Epithelial cell of esophagus (primary cell): ENCODE data around the gene TP53.

Experiments
- DNase-seq: peaks from one replicate; pipeline ENCODE4 v3.0.0; 2010; ENCODE audit warnings: low read depth
- H3K4me3 ChIP-seq: 2 replicates; pipeline ENCODE4 v1.5.1; 2011; ENCODE audit warnings: mild to moderate bottlenecking, low read length, control low read depth
- CTCF ChIP-seq: IDR thresholded peaks from 2 replicates; pipeline ENCODE4 v1.5.1; 2011; ENCODE audit warnings: low read depth, mild to moderate bottlenecking, low read length, control low read depth, inconsistent platforms; ENCODE audit not compliant: insufficient read depth; ENCODE audit errors: missing control alignments

TP53 gene

DNA sequence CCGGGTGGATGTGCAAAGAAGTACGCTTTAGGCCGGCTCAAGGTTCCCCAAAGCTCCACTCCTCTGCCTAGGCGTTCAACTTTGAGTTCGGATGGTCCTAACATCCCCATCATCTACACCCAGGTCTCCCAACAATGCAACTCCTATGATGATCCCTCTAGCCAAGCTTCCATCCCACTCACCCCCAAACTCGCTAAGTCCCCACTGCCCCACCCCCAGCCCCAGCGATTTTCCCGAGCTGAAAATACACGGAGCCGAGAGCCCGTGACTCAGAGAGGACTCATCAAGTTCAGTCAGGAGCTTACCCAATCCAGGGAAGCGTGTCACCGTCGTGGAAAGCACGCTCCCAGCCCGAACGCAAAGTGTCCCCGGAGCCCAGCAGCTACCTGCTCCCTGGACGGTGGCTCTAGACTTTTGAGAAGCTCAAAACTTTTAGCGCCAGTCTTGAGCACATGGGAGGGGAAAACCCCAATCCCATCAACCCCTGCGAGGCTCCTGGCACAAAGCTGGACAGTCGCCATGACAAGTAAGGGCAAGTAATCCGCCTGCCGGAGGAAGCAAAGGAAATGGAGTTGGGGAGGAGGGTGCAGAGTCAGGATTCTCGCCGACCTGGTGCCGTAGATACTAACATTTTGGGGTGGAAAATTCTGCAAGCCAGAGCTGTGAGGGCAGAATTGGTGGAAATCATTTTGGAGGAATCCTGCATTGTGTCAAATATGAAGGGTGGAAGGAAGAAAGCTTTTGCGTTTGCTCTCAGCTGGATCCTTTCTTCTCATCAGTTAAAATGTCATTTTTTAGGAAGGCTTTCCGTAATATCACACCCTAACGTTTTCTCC is at the start of gene TP53:
TP53 (minus strand) TSS at position 419 of the 836 bp plus-strand sequence. CDS start 10,896 bp downstream, outside the sequence.
- H3K4me3 ChIP-seq: peak within 1 kb of the TSS; percentile 96
- TF ChIP-seq CTCF: no peak
- peak; percentile 93 for DNase-seq

DNA sequence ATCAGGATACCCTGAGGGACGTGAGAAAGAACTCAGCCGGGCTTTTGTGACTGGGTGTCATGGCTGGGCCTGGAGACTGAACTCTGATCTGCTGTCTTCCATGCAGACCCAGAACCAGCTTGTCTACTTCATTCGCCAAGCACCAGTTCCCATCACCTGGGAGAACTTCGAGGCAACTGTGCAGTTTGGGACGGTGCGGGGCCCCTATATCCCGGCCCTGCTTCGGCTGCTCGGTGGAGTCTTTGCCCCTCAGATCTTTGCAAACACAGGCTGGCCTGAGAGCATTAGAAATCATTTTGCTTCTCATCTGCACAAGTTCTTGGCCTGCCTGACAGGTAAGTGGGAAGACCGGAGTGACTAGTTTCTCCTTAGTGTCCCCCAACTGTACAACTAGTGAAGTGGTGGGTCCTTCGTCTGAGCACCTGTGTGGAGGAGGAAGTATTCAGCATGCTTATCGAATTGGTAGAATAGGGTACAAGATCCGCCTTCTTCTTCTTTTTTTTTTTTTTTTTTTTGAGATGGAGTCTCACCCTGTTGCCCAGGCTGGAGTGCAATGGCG is 45.8 kb upstream of the TP53 start:
- TF ChIP-seq CTCF: no peak
- no peak overlapping the region for H3K4me3 ChIP-seq
- no peak for DNase-seq

DNA sequence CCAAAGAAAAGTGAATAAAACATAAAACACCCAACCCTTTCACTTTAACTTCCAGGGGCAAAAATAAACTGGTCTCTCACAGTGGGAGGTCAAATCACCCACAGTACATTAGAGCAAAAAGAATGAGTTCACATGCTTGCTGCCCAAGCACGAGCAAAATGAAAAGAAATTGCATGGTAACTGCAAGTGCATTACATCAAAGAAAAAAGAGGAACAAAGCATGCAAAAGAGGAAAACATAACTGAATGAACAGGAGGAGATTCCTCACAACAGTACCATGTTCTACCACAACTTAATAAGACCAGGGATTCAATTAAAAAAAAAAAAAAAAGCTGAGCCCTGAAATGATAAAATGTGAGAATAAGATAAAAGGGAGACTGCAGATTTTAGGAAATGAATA is 42.5 kb upstream of the TP53 start:
- H3K4me3 ChIP-seq: no peak overlapping the region
- TF ChIP-seq CTCF: no peak
- DNase-seq: no peak

- DNase-seq: no peak
- H3K4me3 ChIP-seq: no peak overlapping the region
Observed at GRCh38 chr17:7727886-7728285, 40.6 kb upstream of the TP53 start.

GRCh38 chr17:7721612-7722011 is 34.3 kb upstream of the TP53 start:
- DNase-seq: no peak
- no peak overlapping the region for H3K4me3 ChIP-seq
- no peak for TF ChIP-seq CTCF

More at GRCh38 chr17:7727886-7728285, 40.6 kb upstream of the TP53 start:
- no peak for TF ChIP-seq CTCF

GRCh38 chr17:7720125-7720524 is 32.8 kb upstream of the TP53 start:
- TF ChIP-seq CTCF: no peak
- no peak overlapping the region for H3K4me3 ChIP-seq
- no peak for DNase-seq
